HEK293 (cell line): Measurements from ENCODE around the gene CLDN16.

Experiments used
- CTCF ChIP-seq: fragments of 450-650 bp; formaldehyde crosslinking; IDR thresholded peaks from 2 replicates; pipeline ENCODE4 v1.5.1; 2016; ENCODE audit warnings: missing biosample characterization, missing genetic modification characterization
- GLI4 ChIP-seq: fragments of 450-650 bp; formaldehyde crosslinking; IDR thresholded peaks from 2 replicates; pipeline ENCODE4 v1.5.1; 2016; ENCODE audit warnings: missing biosample characterization, missing genetic modification characterization
- ZBTB11 ChIP-seq: fragments of 450-650 bp; formaldehyde crosslinking; conservative IDR thresholded peaks from 2 replicates; pipeline ENCODE4 v1.5.1; 2016; ENCODE audit warnings: low read depth, missing biosample characterization, missing genetic modification characterization
- ZBTB20 ChIP-seq: fragments of 450-650 bp; formaldehyde crosslinking; IDR thresholded peaks from 2 replicates; pipeline ENCODE4 v1.5.1; 2016; ENCODE audit warnings: missing biosample characterization, missing genetic modification characterization
- ZBTB7A ChIP-seq: fragments of 450-650 bp; formaldehyde crosslinking; IDR thresholded peaks from 2 replicates; pipeline ENCODE4 v1.5.1; 2016; ENCODE audit warnings: low read depth, missing biosample characterization, missing genetic modification characterization
- ZEB2 ChIP-seq: fragments of 450-650 bp; formaldehyde crosslinking; IDR thresholded peaks from 2 replicates; pipeline ENCODE4 v1.5.1; 2016; ENCODE audit warnings: missing biosample characterization, missing genetic modification characterization
- ZFP37 ChIP-seq: fragments of 450-650 bp; formaldehyde crosslinking; IDR thresholded peaks from 2 replicates; pipeline ENCODE4 v1.5.1; 2016; ENCODE audit warnings: missing biosample characterization, missing genetic modification characterization
- ZNF121 ChIP-seq: fragments of 450-650 bp; formaldehyde crosslinking; IDR thresholded peaks from 2 replicates; pipeline ENCODE4 v1.5.1; 2016; ENCODE audit warnings: missing biosample characterization, missing genetic modification characterization
- ZNF354C ChIP-seq: fragments of 450-650 bp; formaldehyde crosslinking; IDR thresholded peaks from 2 replicates; pipeline ENCODE4 v1.5.1; 2016; ENCODE audit warnings: missing biosample characterization, missing genetic modification characterization, low read depth, borderline replicate concordance
- ZNF623 ChIP-seq: fragments of 450-650 bp; formaldehyde crosslinking; IDR thresholded peaks from 2 replicates; pipeline ENCODE4 v1.5.1; 2016; ENCODE audit warnings: missing biosample characterization, missing genetic modification characterization
- ZNF701 ChIP-seq: fragments of 450-650 bp; formaldehyde crosslinking; IDR thresholded peaks from 2 replicates; pipeline ENCODE4 v1.5.1; 2016; ENCODE audit warnings: missing biosample characterization, missing genetic modification characterization
- ZSCAN5A ChIP-seq: fragments of 450-650 bp; formaldehyde crosslinking; IDR thresholded peaks from 2 replicates; pipeline ENCODE4 v1.5.1; 2016; ENCODE audit warnings: missing biosample characterization, missing genetic modification characterization

GRCh38 chr3:190384309-190384756, 3.6 kb upstream of the CLDN16 start:
- TF ChIP-seq ZBTB11 (tag by site-specific recombination) (no peak), ZNF623 (tag by site-specific recombination) (no peak), CTCF (tag by site-specific recombination) (peak; percentile 50), ZNF121 (no peak), ZNF354C (tag by site-specific recombination) (no peak), ZSCAN5A (tag by site-specific recombination) (no peak), GLI4 (no peak), ZBTB7A (tag by site-specific recombination) (no peak), ZEB2 (tag by site-specific recombination) (no peak), ZBTB20 (tag by site-specific recombination) (no peak), ZNF701 (tag by site-specific recombination) (no peak), ZFP37 (no peak)
